ENCODE data around the gene SH3D21. TPM values are rescaled to one million over a fixed set of nuclear protein-coding genes. Genes with fewer than 3 reads are reported as not detected.

SH3D21 gene
- total RNA-seq, 2 donors from 2014 or later, result 7.4 to 22.8 TPM

DNA sequence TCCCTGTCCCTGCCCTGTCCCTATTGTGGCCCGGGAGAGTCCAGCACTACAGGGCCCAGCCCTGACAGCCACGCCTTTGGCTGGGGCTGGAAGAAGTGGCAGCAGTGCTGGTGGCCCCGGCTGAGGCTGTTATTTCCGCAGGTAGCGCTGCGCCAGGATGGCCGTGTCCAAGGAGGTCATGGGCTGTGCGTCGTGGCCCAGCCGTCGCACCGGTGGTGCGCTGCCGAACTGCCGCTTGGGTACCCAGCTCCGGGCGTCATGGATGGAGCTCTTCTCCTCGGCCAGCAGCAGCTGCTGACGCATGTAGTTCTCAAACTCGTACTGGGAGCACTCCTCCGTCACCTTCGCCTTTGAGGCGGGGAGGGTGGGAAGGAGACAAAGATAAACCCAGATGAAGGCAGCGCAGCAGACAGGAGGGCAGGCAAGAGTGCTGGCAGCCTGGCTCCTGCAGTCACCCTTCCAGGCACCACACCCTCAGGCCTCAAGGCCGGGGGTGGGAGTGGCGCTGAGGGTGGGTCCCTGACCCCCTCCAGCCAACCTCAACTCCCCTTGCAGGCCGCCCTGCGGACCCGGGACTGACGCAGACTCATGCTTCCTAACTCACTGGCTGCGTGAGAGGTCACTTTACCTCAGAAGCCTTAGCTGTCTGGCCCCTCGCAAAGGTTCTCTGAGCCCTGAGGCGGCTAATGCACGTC, 35.6 kb downstream of the SH3D21 start:
- DNase-seq, result no peak
- H3K36me3 ChIP-seq, result peaks cover 3% of the 10 kb centered on the region
- no peaks in the 10 kb centered on the region for H3K9me3 ChIP-seq
- no peaks in the 10 kb centered on the region for H3K4me1 ChIP-seq
- no peak overlapping the region for H3K27ac ChIP-seq
- H3K4me3 ChIP-seq, result no peak overlapping the region
- no peak overlapping the region for H3K9ac ChIP-seq (ENCODE audit: low read depth in 2 of 2, low read length in 2 of 2)
- TF ChIP-seq, protein P1, sequence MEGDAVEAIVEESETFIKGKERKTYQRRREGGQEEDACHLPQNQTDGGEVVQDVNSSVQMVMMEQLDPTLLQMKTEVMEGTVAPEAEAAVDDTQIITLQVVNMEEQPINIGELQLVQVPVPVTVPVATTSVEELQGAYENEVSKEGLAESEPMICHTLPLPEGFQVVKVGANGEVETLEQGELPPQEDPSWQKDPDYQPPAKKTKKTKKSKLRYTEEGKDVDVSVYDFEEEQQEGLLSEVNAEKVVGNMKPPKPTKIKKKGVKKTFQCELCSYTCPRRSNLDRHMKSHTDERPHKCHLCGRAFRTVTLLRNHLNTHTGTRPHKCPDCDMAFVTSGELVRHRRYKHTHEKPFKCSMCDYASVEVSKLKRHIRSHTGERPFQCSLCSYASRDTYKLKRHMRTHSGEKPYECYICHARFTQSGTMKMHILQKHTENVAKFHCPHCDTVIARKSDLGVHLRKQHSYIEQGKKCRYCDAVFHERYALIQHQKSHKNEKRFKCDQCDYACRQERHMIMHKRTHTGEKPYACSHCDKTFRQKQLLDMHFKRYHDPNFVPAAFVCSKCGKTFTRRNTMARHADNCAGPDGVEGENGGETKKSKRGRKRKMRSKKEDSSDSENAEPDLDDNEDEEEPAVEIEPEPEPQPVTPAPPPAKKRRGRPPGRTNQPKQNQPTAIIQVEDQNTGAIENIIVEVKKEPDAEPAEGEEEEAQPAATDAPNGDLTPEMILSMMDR (IDR thresholded peaks at IDR 0.05), result no peak
- no peaks in the 10 kb centered on the region for H3K27me3 ChIP-seq
- intact Hi-C loops (cut with DNase I), result loop anchor here (2.0 kb wide), 1 partner anchor 79 kb away; no protein-coding TSS in a partner anchor

DNA sequence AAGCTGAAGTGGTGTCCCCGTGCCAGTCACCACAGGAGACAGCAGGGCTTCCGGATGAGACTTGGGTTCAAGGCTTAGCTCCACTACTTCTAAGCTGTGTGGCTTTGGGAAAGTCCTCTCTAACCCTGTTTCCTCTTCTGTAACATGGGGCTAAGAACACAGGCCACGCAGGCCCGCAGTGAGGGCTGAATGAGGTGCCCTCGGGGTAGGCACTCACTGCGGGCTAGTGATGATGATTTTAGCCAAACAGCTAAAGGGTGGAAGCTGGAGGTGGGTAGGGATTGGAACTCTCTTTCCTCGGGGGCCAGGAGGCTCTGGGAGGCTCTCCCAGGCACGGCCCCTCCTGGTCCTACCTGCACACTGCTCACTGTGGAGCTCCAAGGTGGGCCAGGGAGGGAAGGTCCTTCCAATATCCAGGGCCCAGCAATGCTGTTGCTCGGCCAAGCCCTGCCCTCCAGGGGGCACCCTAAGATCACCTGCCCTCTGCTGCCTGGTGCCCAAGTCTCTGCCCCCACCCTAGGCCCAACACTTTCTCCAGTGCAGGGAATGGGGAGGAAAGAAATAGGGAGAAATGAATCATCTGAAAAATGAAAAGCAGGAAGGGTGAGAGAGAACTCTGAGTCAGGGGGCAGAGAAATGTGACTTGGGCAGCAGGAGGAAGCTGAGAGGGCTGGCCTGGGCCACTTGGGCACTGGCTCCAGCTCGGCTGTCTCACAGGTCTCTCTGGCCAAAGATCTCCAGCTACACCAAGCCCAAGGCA, 36.4 kb downstream of the SH3D21 start:
- Histone ChIP-seq H3K27me3 (no peaks in the 10 kb centered on the region), H3K9ac (ENCODE audit: low read depth in 2 of 2, low read length in 2 of 2) (no peak overlapping the region), H3K36me3 (peaks cover 7% of the 10 kb centered on the region), H3K4me1 (no peaks in the 10 kb centered on the region), H3K9me3 (no peaks in the 10 kb centered on the region), H3K27ac (no peak overlapping the region), H3K4me3 (no peak overlapping the region)
- peak; percentile 60 for DNase-seq
- intact Hi-C loops (cut with DNase I), result no loop called here
- TF ChIP-seq, protein P1 (IDR thresholded peaks at IDR 0.05), result peak; percentile 72

DNA sequence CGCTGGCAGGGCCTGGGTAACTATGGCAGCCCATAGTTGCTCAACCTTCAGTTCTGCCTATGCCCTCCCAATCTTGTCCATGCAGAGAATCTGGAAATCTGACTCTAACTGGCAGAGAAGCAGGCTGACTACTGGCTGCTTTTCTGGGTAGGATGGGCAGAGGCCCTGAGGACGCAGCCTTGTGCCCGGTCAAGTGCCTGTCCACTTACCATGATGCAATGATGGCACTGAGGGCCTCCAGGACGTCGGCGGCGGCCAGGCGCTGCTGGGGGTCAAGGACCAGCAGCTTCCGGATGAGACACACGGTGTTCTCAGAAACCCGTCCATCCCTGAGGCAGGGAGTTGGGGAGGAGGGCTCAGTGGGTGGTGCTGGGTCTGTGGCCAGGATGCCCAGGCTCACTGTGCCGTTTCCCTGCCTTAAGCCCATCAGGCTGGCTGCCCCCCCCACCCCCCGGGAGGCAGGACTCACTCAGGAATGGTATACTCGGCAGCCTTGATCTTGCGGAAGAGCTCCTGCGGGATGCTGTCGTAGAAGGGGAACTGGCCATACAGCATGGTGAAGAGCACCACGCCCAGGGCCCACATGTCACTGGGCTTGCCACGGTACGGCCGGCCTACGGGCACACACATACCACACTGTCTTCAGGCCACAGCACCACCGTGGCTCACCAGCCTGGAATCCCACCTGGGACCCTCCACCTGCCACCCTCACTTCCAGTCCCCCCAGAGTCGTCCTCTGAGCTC, 37.7 kb downstream of the SH3D21 start:
- Histone ChIP-seq H3K27me3 (no peaks in the 10 kb centered on the region), H3K27ac (no peak overlapping the region), H3K36me3 (peaks cover 17% of the 10 kb centered on the region), H3K4me1 (no peaks in the 10 kb centered on the region), H3K9ac (ENCODE audit: low read depth in 2 of 2, low read length in 2 of 2) (no peak overlapping the region), H3K9me3 (no peaks in the 10 kb centered on the region), H3K4me3 (no peak overlapping the region)
- DNase-seq, result no peak
- TF ChIP-seq, protein P1 (IDR thresholded peaks at IDR 0.05), result no peak
- intact Hi-C loops (cut with DNase I), result no loop called here

DNA sequence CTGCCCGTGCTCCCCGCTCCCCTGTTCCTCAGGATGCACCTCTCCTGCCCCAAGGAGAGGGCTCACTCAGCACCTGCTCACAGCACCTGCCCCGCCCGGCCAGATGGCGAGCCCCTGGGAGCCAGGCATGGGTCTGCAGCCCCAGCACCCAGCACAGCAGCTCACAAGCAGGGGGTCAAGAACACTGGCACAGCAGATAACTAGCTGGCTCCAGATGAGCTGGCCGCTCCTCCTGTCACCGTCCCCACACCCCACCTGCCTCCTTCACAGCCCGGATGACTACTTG, 38.2 kb downstream of the SH3D21 start:
- intact Hi-C loops (cut with DNase I), result no loop called here
- peaks cover 17% of the 10 kb centered on the region for H3K36me3 ChIP-seq
- H3K9me3 ChIP-seq, result no peaks in the 10 kb centered on the region
- no peaks in the 10 kb centered on the region for H3K4me1 ChIP-seq
- H3K27me3 ChIP-seq, result no peaks in the 10 kb centered on the region
- no peak overlapping the region for H3K9ac ChIP-seq (ENCODE audit: low read depth in 2 of 2, low read length in 2 of 2)
- DNase-seq, result no peak
- H3K4me3 ChIP-seq, result no peak overlapping the region
- TF ChIP-seq, protein P1 (IDR thresholded peaks at IDR 0.05), result no peak
- no peak overlapping the region for H3K27ac ChIP-seq

DNA sequence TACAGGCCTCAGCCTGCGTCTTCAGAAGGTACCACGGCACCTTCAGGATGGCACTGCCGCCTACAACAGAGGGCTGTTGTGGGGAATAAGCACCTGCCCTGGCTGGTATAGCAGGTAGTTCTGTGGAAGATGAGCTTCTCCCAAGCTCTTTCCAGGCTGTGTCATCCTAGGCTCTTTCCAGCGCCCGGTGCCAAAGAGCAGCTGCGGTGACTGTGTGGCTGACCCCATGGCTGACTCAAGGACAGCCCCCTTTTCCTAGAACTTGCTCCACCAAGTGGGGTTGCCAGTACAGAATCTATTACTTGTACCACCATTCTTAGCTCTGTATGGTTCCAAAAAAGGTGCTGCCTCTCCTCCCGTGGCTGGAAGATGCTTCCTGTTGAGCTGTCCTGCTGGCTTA, 39.2 kb downstream of the SH3D21 start:
- Histone ChIP-seq H3K27ac (no peak overlapping the region), H3K36me3 (peaks cover 17% of the 10 kb centered on the region)
- intact Hi-C loops (cut with DNase I), result no loop called here

More for the DNA sequence above, 39.2 kb downstream of the SH3D21 start:
- Histone ChIP-seq H3K4me1 (peaks cover 6% of the 10 kb centered on the region), H3K9ac (ENCODE audit: low read depth in 2 of 2, low read length in 2 of 2) (no peak overlapping the region), H3K9me3 (no peaks in the 10 kb centered on the region), H3K4me3 (no peak overlapping the region), H3K27me3 (no peaks in the 10 kb centered on the region)
- DNase-seq, result no peak
- TF ChIP-seq, protein P1 (IDR thresholded peaks at IDR 0.05), result no peak

Data from colonic mucosa (tissue), 4 donors.